Ramos (cell line): ENCODE results near the gene CCNH.

Experiments used
- in situ Hi-C: fragments of 300-500 bp; cut with MboI; formaldehyde crosslinking; loops from one replicate; pipeline ENCODE4 v1.14.3; 2022; ENCODE audit warnings: low sequenced_read_pairs; ENCODE audit not compliant: unreplicated experiment

The CCNH gene

GRCh38 chr5:87367243-87367642, 45.5 kb downstream of the CCNH start:
- in situ Hi-C loops = no loop called here

- in situ Hi-C loops = no loop called here
Observed at GRCh38 chr5:87361536-87362213, 51.1 kb downstream of the CCNH start.

DNA sequence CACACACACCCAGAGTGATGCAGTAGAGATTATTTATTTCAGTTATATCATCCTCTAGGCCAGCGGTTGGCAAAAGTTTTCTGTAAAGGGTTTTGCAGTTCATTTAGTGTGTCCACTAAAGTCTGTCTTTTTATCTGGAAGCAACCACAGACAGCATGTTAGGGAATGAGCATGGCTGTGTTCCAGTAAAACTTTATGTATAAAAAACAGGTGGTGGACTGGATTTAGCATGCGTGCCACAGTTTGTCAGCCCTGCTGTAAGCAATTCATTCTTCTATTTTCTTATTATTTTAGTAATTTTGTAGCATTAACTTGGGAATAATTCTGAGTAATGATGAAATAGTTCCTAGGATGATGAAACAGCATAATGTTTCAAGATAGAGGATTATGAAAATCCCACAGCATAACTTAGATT, 51.7 kb downstream of the CCNH start:
- in situ Hi-C loops = no loop called here

DNA sequence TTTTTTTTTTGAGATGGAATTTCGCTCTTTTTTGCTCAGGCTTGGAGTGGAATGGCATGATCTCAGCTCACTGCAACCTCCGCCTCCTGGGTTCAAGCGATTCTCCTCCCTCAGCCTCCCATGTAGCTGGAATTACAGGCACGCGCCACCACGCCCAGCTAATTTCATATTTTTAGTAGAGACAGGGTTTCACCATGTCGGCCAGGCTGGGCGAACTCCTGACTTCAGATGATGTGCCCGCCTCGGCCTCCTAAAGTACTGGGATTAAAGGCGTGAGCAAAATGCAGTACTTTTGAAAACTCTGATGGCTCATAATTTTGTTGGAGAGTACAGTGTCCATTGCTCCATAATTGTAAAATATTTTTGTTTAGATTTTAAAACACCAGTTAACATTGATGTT, 52.6 kb downstream of the CCNH start:
- in situ Hi-C loops = no loop called here

DNA sequence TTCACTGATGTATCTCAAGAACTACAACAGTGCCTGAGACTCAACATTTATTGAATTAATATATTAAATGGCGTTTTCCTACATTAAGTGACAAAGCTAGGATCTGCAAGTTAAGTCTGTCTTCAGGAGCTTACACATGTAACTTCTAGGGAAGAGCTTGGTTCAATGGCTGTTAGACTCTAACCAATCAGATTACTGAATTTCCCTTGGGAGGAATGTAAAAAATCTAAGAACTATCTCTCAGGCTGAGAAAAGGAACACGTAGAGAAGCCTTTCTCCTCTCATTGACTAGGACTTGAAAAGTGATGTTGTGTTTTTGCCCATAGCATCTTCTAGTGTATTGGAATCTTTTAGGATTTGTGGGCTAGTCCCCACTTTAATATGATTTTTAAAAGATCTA, 53.6 kb downstream of the CCNH start:
- in situ Hi-C loops = no loop called here

DNA sequence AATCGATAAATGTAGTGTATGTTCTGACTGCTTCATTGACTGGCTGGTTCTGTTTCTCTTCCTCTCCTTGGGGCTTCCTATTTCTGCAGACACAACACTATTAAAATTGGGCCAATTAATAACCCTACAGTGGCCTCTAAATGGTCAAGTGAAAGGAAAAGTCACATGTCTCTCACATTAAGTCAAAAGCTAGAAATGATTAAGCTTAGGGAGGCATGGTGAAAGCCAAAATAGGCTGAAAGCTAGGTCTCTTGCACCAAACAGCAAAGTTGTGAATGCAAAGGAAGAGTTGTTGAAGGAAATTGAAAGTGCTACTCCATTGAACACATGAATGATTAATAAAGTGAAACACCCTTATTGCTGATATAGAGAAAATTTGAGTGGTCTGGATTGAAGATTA, 58.2 kb downstream of the CCNH start:
- in situ Hi-C loops = no loop called here

- in situ Hi-C loops = no loop called here
Observed at GRCh38 chr5:87347841-87348240, 64.9 kb downstream of the CCNH start.

DNA sequence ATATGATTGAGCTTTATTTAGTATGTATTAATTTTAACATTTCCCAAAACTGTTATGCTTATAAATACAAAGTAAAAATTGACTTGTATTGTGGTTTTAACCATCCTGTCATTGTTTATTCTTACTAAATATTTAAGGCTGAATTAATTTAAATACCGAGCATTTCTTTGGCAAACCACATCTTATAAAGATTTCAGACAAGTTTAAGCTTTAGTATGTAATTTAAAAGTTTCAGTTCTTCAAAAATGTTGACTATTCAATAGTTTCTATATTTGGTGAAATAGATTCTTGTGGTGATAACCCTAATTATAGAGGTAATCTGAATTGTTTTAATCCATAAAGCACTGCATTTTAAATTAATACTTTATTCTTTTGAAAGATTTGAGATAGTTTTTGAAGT, 65.5 kb downstream of the CCNH start:
- in situ Hi-C loops = no loop called here
